K562 (cell line): ENCODE measurements around the gene NDUFS3. TPM values are rescaled to one million over a fixed set of nuclear protein-coding genes. Genes with fewer than 3 reads are reported as not detected.

Experiments
- CHD1 ChIP-seq: fragments of 200-600 bp; sonication (generic); IDR thresholded peaks from one replicate; pipeline ENCODE4 v1.6.1; 2012; ENCODE audit warnings: mild to moderate bottlenecking, moderate library complexity, low read length, inconsistent platforms
- DACH1 ChIP-seq: fragments of 450-650 bp; IDR thresholded peaks from 2 replicates; pipeline ENCODE4 v1.6.1; 2018; ENCODE audit not compliant: partially characterized antibody
- HNRNPH1 ChIP-seq: fragments of 200-400 bp; formaldehyde crosslinking; optimal IDR thresholded peaks from 2 replicates; pipeline ENCODE3; 2017; ENCODE audit warnings: low read depth, mild to moderate bottlenecking, low read length, moderate library complexity
- KAT2B ChIP-seq: IDR thresholded peaks from one replicate; pipeline ENCODE4 v1.6.1; 2012; ENCODE audit warnings: low read depth, mild to moderate bottlenecking, control low read depth, inconsistent platforms, low read length, moderate library complexity
- NCOA2 ChIP-seq, 2 experiments: fragments of 450-650 bp; IDR thresholded peaks; 2 replicates each; pipeline ENCODE4 v1.6.1; 2018; ENCODE audit warnings: mild to moderate bottlenecking in 2 of 2, moderate library complexity in 1 of 2; ENCODE audit not compliant: partially characterized antibody in 2 of 2
- PRMT5 ChIP-seq: sonication (generic); formaldehyde crosslinking; IDR thresholded peaks from 2 replicates; pipeline ENCODE4 v1.5.0; 2020; ENCODE audit warnings: missing genetic modification reagents
- TRIM28 ChIP-seq: fragments of 450-650 bp; IDR thresholded peaks from 2 replicates; pipeline ENCODE4 v1.6.1; 2017
- ZFP30 ChIP-seq: fragments of 250-450 bp; sonication (Bioruptor Pico); IDR thresholded peaks from 2 replicates; pipeline ENCODE4 v1.8.0; 2022; ENCODE audit warnings: moderate library complexity, mild to moderate bottlenecking, inconsistent platforms, borderline replicate concordance
- polyA plus RNA-seq, 8 experiments: library from polyadenylated mRNA; depleted of rRNA in 4 of 8; stranded (reverse) in 5 of 8; unstranded in 3 of 8; fragments of >200 nt; fragmentation: Nextera tagmentation in 2 of 8; fragmentation: Illumina TruSeq in 1 of 8; extraction: Ambion mirVana in 2 of 8; extraction: Trizol in 1 of 8; gene quantifications; 2 replicates each; pipeline versions ENCODE4 v1.2.1 to v1.2.3, GENCODE V29; 2011 to 2014; ENCODE audit warnings: inconsistent platforms in 1 of 8, missing spikeins in 1 of 8
- total RNA-seq, 7 experiments: library from RNA; depleted of rRNA in 6 of 7; stranded (reverse); fragments of >200 nt in 6 of 7; fragmentation: Illumina TruSeq in 2 of 7; extraction: Trizol in 2 of 7; gene quantifications; 2 replicates each; pipeline versions ENCODE4 v1.2.1 to v1.2.3, GENCODE V29; 2011 to 2021; ENCODE audit warnings: low replicate concordance in 1 of 7
- TF ChIP-seq, protein P1 (sequence below): fragments of 450-650 bp; formaldehyde crosslinking; IDR thresholded peaks from 2 replicates; pipeline ENCODE4 v1.4.0; 2020; ENCODE audit warnings: mild to moderate bottlenecking, moderate library complexity
- TF ChIP-seq, protein P2 (sequence below): fragments of 450-650 bp; IDR thresholded peaks from 2 replicates; pipeline ENCODE4 v1.6.1; 2016; ENCODE audit warnings: mild to moderate bottlenecking, moderate library complexity
- TF ChIP-seq, protein P3 (sequence below): fragments of 250-450 bp; sonication (Bioruptor Pico); IDR thresholded peaks from 2 replicates; pipeline ENCODE4 v1.4.0; 2020

NDUFS3 gene
- total and polyA plus RNA-seq, 9 of the 15 experiments (the other 6 are each of a cell fraction or from before 2014, with no cell fraction given), result 38.7 to 341 (median 194) TPM

DNA sequence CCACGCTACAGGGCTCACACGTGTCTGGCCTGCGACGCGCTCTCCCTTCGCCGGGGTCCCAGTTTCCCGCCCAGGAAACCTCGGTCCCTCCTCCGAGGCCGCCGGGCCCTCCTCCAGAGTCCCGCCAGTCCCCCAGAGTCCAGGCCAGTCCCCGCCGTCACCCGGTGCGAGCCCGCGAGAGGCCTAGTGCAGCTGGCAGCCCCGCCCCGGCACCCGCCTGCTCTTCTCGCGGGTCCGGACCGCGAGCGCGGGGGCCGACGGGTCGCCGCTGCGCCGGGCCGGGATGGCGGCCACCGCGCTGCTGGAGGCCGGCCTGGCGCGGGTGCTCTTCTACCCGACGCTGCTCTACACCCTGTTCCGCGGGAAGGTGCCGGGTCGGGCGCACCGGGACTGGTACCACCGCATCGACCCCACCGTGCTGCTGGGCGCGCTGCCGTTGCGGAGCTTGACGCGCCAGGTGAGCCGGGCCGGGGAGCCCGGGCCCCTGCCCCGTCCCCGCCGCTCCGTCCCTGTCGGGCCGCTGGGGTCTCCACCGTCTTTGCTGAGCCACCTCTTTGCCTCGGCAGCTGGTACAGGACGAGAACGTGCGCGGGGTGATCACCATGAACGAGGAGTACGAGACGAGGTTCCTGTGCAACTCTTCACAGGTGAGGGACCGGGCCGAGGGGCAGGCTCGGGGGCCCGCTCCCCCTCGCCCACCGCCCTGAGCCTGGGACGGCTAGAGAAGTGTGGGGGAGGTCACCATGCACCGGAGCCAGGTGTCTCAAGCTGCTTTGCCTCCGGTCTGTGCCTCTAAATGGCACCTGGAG lies 13.3 kb upstream of the NDUFS3 start, which contains the start of gene PTPMT1 (continued):
- TF ChIP-seq, protein P1, sequence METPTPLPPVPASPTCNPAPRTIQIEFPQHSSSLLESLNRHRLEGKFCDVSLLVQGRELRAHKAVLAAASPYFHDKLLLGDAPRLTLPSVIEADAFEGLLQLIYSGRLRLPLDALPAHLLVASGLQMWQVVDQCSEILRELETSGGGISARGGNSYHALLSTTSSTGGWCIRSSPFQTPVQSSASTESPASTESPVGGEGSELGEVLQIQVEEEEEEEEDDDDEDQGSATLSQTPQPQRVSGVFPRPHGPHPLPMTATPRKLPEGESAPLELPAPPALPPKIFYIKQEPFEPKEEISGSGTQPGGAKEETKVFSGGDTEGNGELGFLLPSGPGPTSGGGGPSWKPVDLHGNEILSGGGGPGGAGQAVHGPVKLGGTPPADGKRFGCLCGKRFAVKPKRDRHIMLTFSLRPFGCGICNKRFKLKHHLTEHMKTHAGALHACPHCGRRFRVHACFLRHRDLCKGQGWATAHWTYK (CRISPR knock-in tag), result no peak
- TF ChIP-seq NCOA2 (IDR thresholded peaks at IDR 0.05; ENCODE audit: partially characterized antibody in 2 of 2) (no peak), TRIM28 (no peak), DACH1 (no peak), KAT2B (no peak), CHD1 (peak; percentile 85), PRMT5 (CRISPR knock-in tag) (no peak), ZFP30 (CRISPR knock-in tag) (no peak), HNRNPH1 (no peak)
- TF ChIP-seq, protein P2, sequence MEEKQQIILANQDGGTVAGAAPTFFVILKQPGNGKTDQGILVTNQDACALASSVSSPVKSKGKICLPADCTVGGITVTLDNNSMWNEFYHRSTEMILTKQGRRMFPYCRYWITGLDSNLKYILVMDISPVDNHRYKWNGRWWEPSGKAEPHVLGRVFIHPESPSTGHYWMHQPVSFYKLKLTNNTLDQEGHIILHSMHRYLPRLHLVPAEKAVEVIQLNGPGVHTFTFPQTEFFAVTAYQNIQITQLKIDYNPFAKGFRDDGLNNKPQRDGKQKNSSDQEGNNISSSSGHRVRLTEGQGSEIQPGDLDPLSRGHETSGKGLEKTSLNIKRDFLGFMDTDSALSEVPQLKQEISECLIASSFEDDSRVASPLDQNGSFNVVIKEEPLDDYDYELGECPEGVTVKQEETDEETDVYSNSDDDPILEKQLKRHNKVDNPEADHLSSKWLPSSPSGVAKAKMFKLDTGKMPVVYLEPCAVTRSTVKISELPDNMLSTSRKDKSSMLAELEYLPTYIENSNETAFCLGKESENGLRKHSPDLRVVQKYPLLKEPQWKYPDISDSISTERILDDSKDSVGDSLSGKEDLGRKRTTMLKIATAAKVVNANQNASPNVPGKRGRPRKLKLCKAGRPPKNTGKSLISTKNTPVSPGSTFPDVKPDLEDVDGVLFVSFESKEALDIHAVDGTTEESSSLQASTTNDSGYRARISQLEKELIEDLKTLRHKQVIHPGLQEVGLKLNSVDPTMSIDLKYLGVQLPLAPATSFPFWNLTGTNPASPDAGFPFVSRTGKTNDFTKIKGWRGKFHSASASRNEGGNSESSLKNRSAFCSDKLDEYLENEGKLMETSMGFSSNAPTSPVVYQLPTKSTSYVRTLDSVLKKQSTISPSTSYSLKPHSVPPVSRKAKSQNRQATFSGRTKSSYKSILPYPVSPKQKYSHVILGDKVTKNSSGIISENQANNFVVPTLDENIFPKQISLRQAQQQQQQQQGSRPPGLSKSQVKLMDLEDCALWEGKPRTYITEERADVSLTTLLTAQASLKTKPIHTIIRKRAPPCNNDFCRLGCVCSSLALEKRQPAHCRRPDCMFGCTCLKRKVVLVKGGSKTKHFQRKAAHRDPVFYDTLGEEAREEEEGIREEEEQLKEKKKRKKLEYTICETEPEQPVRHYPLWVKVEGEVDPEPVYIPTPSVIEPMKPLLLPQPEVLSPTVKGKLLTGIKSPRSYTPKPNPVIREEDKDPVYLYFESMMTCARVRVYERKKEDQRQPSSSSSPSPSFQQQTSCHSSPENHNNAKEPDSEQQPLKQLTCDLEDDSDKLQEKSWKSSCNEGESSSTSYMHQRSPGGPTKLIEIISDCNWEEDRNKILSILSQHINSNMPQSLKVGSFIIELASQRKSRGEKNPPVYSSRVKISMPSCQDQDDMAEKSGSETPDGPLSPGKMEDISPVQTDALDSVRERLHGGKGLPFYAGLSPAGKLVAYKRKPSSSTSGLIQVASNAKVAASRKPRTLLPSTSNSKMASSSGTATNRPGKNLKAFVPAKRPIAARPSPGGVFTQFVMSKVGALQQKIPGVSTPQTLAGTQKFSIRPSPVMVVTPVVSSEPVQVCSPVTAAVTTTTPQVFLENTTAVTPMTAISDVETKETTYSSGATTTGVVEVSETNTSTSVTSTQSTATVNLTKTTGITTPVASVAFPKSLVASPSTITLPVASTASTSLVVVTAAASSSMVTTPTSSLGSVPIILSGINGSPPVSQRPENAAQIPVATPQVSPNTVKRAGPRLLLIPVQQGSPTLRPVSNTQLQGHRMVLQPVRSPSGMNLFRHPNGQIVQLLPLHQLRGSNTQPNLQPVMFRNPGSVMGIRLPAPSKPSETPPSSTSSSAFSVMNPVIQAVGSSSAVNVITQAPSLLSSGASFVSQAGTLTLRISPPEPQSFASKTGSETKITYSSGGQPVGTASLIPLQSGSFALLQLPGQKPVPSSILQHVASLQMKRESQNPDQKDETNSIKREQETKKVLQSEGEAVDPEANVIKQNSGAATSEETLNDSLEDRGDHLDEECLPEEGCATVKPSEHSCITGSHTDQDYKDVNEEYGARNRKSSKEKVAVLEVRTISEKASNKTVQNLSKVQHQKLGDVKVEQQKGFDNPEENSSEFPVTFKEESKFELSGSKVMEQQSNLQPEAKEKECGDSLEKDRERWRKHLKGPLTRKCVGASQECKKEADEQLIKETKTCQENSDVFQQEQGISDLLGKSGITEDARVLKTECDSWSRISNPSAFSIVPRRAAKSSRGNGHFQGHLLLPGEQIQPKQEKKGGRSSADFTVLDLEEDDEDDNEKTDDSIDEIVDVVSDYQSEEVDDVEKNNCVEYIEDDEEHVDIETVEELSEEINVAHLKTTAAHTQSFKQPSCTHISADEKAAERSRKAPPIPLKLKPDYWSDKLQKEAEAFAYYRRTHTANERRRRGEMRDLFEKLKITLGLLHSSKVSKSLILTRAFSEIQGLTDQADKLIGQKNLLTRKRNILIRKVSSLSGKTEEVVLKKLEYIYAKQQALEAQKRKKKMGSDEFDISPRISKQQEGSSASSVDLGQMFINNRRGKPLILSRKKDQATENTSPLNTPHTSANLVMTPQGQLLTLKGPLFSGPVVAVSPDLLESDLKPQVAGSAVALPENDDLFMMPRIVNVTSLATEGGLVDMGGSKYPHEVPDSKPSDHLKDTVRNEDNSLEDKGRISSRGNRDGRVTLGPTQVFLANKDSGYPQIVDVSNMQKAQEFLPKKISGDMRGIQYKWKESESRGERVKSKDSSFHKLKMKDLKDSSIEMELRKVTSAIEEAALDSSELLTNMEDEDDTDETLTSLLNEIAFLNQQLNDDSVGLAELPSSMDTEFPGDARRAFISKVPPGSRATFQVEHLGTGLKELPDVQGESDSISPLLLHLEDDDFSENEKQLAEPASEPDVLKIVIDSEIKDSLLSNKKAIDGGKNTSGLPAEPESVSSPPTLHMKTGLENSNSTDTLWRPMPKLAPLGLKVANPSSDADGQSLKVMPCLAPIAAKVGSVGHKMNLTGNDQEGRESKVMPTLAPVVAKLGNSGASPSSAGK, result peak; percentile 97
- TF ChIP-seq, protein P3, sequence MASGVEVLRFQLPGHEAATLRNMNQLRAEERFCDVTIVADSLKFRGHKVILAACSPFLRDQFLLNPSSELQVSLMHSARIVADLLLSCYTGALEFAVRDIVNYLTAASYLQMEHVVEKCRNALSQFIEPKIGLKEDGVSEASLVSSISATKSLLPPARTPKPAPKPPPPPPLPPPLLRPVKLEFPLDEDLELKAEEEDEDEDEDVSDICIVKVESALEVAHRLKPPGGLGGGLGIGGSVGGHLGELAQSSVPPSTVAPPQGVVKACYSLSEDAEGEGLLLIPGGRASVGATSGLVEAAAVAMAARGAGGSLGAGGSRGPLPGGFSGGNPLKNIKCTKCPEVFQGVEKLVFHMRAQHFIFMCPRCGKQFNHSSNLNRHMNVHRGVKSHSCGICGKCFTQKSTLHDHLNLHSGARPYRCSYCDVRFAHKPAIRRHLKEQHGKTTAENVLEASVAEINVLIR (CRISPR knock-in tag), result no peak
